ENCODE data around the gene ACE2.

ACE2 gene

DNA sequence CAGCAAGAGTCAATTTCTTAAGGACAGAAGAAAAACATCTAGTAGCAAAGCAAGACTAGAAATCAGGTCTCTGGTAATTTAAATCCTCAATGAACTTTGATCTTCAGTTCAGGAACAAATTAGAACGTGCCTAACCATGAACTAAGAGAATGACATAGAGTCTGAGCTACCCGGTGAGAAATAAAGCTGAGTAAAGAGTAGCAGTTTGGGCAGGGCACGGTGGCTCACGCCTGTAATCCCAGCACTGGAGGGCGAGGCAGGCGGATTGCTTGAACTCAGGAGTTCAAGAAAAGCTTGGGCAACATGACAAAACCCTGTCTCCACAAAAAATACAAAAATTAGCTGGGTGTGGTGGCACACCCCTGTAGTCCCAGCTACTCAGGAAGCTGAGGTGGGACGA is 37.7 kb downstream of the ACE2 start:
- no peak for TF ChIP-seq SIN3A (IDR thresholded peaks at IDR 0.05; ENCODE audit: borderline replicate concordance, insufficient read depth, low read length)
- TF ChIP-seq FOXP2 (optimal IDR thresholded peaks at IDR 0.05; ENCODE audit: borderline replicate concordance, extremely low read depth, extremely low read length, insufficient read depth) = no peak
- TF ChIP-seq, protein P1, sequence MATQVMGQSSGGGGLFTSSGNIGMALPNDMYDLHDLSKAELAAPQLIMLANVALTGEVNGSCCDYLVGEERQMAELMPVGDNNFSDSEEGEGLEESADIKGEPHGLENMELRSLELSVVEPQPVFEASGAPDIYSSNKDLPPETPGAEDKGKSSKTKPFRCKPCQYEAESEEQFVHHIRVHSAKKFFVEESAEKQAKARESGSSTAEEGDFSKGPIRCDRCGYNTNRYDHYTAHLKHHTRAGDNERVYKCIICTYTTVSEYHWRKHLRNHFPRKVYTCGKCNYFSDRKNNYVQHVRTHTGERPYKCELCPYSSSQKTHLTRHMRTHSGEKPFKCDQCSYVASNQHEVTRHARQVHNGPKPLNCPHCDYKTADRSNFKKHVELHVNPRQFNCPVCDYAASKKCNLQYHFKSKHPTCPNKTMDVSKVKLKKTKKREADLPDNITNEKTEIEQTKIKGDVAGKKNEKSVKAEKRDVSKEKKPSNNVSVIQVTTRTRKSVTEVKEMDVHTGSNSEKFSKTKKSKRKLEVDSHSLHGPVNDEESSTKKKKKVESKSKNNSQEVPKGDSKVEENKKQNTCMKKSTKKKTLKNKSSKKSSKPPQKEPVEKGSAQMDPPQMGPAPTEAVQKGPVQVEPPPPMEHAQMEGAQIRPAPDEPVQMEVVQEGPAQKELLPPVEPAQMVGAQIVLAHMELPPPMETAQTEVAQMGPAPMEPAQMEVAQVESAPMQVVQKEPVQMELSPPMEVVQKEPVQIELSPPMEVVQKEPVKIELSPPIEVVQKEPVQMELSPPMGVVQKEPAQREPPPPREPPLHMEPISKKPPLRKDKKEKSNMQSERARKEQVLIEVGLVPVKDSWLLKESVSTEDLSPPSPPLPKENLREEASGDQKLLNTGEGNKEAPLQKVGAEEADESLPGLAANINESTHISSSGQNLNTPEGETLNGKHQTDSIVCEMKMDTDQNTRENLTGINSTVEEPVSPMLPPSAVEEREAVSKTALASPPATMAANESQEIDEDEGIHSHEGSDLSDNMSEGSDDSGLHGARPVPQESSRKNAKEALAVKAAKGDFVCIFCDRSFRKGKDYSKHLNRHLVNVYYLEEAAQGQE (IDR thresholded peaks at IDR 0.05; ENCODE audit: insufficient read depth in 1 of 2, low read depth in 2 of 2, low read length in 2 of 2) = no peak
- TF ChIP-seq POLR2AphosphoS5 (IDR thresholded peaks at IDR 0.05; ENCODE audit: low read depth, low read length) = no peak
- no peak for TF ChIP-seq TAF1 (IDR thresholded peaks at IDR 0.05; ENCODE audit: borderline replicate concordance, insufficient read depth, low read length)

DNA sequence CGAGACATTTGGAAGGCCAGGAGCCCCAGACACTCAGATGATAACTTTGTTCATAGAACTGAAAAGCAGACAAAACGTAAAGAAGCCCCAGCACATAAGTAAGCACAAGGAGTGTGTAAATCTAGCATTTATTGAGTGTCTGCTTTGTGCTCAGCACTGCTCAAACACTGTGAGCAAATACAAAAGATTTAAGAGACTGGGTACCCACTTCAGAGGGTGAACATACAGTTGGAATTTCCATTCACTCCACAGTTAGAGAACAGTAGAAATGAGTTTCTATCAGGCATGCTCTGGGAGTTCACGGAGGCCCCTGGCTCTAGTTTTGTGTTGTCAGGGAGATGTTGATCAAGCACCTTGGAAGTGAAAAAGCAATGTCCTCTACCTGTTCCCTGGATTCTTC is 39.8 kb downstream of the ACE2 start:
- TF ChIP-seq TAF1 (IDR thresholded peaks at IDR 0.05; ENCODE audit: borderline replicate concordance, insufficient read depth, low read length) = no peak
- TF ChIP-seq POLR2AphosphoS5 (IDR thresholded peaks at IDR 0.05; ENCODE audit: low read depth, low read length) = no peak
- TF ChIP-seq FOXP2 (optimal IDR thresholded peaks at IDR 0.05; ENCODE audit: borderline replicate concordance, extremely low read depth, extremely low read length, insufficient read depth) = no peak
- TF ChIP-seq, protein P1 (IDR thresholded peaks at IDR 0.05; ENCODE audit: insufficient read depth in 1 of 2, low read depth in 2 of 2, low read length in 2 of 2) = no peak
- TF ChIP-seq SIN3A (IDR thresholded peaks at IDR 0.05; ENCODE audit: borderline replicate concordance, insufficient read depth, low read length) = no peak

DNA sequence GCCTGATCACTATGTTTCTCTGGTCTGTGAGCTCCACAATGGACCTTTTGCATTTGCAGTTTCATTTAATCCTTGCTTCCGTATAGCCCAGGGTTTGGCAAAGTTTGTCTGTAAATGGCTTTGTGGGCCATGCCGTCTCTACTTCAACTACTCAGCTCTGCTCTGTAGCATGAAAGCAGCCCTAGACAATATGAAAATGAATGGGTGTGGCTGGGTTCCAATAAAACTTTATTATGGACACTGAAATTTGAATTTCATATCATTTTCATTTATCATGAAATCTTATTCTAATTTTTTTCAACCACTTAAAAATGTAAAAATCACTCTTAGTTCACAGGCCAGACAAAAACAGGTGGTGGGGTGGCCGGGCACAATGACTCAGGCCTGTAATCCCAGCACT is 41.5 kb downstream of the ACE2 start:
- no peak for TF ChIP-seq FOXP2 (optimal IDR thresholded peaks at IDR 0.05; ENCODE audit: borderline replicate concordance, extremely low read depth, extremely low read length, insufficient read depth)
- TF ChIP-seq POLR2AphosphoS5 (IDR thresholded peaks at IDR 0.05; ENCODE audit: low read depth, low read length) = no peak
- TF ChIP-seq, protein P1 (IDR thresholded peaks at IDR 0.05; ENCODE audit: insufficient read depth in 1 of 2, low read depth in 2 of 2, low read length in 2 of 2) = no peak
- TF ChIP-seq SIN3A (IDR thresholded peaks at IDR 0.05; ENCODE audit: borderline replicate concordance, insufficient read depth, low read length) = no peak
- TF ChIP-seq TAF1 (IDR thresholded peaks at IDR 0.05; ENCODE audit: borderline replicate concordance, insufficient read depth, low read length) = no peak

DNA sequence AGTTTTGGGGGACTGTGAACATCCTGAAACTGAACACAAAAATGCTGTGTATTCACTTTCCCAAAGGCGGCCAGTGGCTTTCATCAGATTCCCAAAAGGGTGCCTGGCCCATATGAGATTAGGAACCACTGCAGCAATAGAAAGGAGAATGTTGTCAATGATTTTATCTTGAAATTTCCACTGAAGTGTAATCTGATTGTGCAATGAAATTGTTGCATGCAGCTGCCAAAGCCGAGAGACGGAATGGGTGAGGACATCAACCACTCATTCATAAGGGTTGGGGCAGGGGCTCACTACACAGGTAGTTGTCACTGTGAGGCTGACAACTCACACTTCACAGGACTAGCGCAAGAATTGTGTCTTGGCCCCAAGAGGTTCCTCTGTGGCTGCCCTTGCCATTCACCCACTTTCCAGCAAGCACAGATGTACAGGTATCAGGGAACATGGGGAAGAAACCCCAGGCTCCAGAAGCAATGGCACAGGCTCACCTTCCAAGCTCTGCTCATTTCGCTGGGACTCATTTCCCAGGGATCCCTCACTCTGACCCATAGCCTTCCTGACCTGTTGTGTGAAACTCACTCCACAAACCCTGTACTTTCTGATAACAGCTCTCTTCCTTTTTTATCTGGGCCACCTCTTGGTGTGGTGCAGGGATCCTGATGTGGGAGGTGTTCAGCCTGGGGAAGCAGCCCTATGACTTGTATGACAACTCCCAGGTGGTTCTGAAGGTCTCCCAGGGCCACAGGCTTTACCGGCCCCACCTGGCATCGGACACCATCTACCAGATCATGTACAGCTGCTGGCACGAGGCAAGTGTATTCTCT is 51.4 kb downstream of the ACE2 start:
- TF ChIP-seq SIN3A (IDR thresholded peaks at IDR 0.05; ENCODE audit: borderline replicate concordance, insufficient read depth, low read length) = no peak
- TF ChIP-seq, protein P1 (IDR thresholded peaks at IDR 0.05; ENCODE audit: insufficient read depth in 1 of 2, low read depth in 2 of 2, low read length in 2 of 2) = no peak
- no peak for TF ChIP-seq FOXP2 (optimal IDR thresholded peaks at IDR 0.05; ENCODE audit: borderline replicate concordance, extremely low read depth, extremely low read length, insufficient read depth)
- TF ChIP-seq POLR2AphosphoS5 (IDR thresholded peaks at IDR 0.05; ENCODE audit: low read depth, low read length) = no peak
- TF ChIP-seq TAF1 (IDR thresholded peaks at IDR 0.05; ENCODE audit: borderline replicate concordance, insufficient read depth, low read length) = no peak
